ENCODE results near the gene NBEA.
"Not testable (repeated sequence)": the region's sequence is repeated elsewhere in the genome, so short reads cannot be mapped to it uniquely, and the experiment has no call there.

The NBEA gene

GRCh38 chr13:35378939-35379338 lies 436.9 kb downstream of the NBEA start:
- no peak for DNase-seq (ENCODE audit: low spot score)

GRCh38 chr13:35379663-35380062 lies 437.6 kb downstream of the NBEA start:
- TF ChIP-seq, protein P1, sequence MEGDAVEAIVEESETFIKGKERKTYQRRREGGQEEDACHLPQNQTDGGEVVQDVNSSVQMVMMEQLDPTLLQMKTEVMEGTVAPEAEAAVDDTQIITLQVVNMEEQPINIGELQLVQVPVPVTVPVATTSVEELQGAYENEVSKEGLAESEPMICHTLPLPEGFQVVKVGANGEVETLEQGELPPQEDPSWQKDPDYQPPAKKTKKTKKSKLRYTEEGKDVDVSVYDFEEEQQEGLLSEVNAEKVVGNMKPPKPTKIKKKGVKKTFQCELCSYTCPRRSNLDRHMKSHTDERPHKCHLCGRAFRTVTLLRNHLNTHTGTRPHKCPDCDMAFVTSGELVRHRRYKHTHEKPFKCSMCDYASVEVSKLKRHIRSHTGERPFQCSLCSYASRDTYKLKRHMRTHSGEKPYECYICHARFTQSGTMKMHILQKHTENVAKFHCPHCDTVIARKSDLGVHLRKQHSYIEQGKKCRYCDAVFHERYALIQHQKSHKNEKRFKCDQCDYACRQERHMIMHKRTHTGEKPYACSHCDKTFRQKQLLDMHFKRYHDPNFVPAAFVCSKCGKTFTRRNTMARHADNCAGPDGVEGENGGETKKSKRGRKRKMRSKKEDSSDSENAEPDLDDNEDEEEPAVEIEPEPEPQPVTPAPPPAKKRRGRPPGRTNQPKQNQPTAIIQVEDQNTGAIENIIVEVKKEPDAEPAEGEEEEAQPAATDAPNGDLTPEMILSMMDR (IDR thresholded peaks at IDR 0.05; ENCODE audit: extremely low read depth, missing control alignments), result no peak
- no peak for DNase-seq (ENCODE audit: low spot score)

More at GRCh38 chr13:35378939-35379338, 436.9 kb downstream of the NBEA start:
- TF ChIP-seq, protein P1 (IDR thresholded peaks at IDR 0.05; ENCODE audit: extremely low read depth, missing control alignments), result no peak

DNA sequence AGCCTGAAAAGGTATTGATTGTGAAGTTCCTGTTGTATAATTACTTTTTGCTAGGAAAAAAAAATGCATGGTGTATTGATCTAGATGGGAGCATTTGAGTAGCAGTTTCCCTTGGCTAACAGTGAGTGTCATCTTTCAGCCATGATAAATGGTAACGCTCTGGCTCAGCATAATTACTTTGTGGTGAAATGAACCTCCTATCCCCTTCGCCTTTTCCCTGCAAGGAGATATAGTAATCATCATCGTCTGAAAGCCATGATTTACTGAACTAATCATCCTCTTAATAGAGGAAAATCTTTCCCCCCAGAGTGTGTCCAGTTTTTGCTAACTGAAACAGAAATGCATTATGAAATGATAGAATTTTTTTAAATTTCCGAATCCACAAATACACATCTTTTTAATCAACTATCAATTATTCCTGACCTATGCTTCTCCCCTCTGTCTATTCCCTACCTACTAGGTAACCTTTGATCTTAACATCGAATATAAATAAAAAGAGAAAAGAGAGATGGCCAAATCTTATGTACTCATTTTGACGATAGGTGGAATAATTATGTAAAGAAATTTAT lies 445.7 kb downstream of the NBEA start:
- TF ChIP-seq, protein P1 (IDR thresholded peaks at IDR 0.05; ENCODE audit: extremely low read depth, missing control alignments), result no peak
- DNase-seq (ENCODE audit: low spot score), result no peak

GRCh38 chr13:35388441-35389355 lies 446.6 kb downstream of the NBEA start:
- TF ChIP-seq, protein P1 (IDR thresholded peaks at IDR 0.05; ENCODE audit: extremely low read depth, missing control alignments), result no peak
- no peak for DNase-seq (ENCODE audit: low spot score)

DNA sequence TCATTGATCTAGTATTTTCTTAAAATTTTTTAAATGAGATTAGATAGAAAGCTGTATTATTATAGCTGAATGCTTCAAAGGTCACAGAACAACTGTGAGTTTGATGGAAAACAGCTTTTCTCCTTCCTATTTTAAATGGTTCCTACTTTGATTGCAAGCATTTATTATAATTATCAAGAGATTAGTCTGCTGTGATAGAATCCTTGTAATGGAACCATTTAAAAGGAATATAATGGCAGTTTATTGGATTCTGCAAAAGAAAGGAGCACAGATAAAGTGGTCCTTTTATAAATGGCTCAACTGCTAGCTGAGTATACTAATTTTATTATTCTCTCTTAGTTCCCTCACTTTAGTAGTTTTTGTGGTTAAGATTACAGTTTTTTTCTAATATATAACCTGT lies 447.5 kb downstream of the NBEA start:
- TF ChIP-seq, protein P1 (IDR thresholded peaks at IDR 0.05; ENCODE audit: extremely low read depth, missing control alignments), result no peak
- DNase-seq (ENCODE audit: low spot score), result no peak

GRCh38 chr13:35392768-35393167 lies 450.7 kb downstream of the NBEA start:
- TF ChIP-seq, protein P1 (IDR thresholded peaks at IDR 0.05; ENCODE audit: extremely low read depth, missing control alignments), result no peak
- no peak for DNase-seq (ENCODE audit: low spot score)

DNA sequence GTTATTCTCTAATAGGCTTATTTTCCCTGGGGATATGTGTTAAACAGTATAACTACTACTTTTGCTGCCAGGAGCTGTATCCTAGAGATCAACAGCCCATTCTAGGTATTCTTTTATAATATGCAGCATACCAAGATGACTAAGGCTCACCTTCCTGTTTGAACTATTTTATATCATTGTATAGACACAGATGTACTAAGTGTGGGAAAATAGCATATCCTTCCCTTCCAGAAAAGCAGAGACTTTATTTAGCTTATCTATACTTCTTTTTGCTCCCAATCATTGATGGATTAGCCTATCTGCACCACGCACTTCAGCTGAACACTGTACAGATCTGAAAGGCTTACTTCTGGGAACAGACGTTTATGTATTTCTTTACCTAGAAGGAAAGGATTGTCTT lies 451.8 kb downstream of the NBEA start:
- TF ChIP-seq, protein P1 (IDR thresholded peaks at IDR 0.05; ENCODE audit: extremely low read depth, missing control alignments), result no peak
- DNase-seq (ENCODE audit: low spot score), result no peak

GRCh38 chr13:35408285-35408684 lies 466.2 kb downstream of the NBEA start:
- not testable (repeated sequence) for DNase-seq (ENCODE audit: low spot score)

Measured in GM20000 (cell line).